Measurements from ENCODE around the gene POLG.

Gene POLG

DNA sequence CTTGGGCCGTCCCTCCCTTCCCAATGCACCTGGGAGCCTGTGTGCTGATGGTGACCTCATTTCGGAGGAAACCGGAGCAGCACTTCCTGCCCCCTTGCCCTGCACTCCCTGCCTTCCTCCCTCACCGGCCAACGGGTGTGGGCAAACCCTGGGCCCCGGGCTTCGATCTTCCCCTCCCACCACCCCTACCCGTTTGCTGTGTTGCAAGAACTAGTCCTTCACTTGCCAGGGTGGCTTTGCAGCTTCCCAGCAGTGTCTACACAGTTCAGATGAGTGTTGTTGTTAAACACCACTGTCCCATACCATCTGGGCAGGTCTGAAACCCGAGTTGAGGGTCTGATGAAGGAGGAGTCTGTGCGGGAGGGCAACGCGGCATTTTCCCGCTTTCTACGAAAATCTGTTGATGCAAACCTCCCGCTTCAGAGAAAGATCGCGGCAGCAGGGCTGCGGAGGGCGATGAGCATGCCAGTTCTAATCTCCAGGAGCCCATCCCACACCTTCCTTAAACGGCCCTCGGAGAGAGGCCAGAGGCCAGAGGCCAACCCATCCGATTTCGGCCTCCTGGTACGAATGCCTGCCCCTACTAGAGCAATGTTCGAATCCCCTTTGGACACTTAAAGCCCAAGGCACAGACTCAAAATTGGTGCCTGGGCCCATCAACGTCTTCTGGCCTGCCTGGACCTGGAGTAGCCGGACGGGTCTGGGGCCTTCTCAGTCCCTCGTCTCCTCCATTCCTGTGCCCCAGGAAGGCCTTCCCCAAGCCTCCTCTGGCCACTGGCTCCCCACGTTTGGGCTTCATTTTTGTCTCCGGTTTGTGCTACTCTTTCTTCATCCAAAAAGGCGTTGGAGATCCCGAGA lies 35.7 kb upstream of the POLG start:
- DNase-seq: no peak

- no peak for DNase-seq
Observed at GRCh38 chr15:89369341-89369947, 34.8 kb upstream of the POLG start.

DNA sequence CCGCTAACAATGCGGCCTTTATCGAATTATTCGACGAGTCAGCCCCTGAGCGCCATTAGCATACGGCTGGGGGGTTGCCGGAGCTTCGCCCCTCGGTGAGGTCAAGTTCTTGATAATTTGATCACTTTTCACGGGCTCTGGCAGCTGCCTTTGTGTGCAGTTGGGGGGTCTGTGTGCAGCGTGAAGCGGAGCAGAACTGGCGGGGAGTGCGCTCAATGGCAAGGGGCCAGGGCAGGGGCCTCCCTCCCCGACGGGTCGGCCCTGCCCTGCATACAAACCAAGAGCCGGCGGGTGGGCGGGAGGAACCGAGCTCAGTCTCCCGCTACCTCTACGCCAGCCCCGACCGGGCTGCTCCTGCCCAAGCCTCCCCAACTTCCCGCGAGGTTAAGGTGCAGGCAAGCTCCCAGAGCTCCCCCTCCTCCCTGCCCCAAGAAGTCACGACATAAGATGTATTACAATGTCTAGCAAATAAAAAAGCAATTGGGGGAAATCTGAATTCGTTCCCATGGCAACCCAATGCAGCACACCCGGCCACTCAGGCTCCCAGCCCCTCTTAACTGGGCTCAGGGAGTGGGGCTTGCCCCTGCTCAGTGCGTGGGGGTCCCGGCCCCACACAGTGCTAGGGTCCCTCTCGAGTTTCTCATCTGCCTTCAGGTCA lies 34.1 kb upstream of the POLG start:
- no peak for DNase-seq

DNA sequence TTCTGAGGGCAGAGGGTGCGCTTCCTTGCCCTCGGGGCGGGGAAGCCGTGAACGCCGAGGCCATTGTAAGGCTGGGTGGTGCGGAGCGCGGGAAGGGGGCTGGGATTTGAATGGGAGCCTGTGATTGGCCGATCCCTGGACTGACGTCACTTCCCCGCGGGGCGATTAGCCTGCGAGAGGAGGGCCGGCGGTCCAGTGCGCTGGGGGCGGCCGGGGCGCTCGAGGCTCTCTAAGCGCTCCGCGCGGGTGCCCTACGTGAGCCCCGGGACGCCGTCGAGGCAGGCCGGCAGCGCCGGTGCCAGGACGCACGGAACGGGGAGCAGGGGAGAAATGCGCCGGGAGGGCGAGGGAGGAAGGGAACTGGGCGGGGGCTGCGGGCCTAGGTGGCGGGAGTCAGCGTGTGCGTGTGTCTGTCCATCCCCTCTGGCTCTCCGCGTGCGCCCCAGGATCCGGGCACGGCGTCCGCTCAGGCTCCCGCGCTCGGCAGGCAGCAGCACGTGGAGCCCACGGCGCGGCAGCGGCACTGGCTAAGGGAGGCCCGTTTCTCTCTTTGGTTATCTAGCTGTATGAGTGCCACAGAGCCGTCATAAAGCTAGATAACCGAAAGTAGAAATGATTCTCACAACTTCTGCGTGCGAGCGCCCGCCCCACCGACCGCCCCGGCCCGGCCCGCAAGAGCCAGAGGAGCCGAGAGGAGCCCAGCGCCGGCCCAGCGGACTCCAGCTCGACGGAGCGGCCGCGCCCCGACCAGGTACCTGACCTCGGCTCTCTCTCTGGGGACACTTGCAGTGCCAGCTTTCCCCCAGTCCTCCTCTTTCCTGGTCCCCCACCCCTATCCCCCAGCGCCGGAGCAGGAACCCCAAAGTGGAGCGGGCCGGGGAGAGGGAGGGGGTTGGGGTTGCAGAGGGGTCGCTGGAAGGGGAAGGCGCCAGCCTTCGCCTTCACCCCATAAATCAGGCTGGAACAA lies 33.1 kb upstream of the POLG start:
- peak; percentile 73 to 82 for DNase-seq

DNA sequence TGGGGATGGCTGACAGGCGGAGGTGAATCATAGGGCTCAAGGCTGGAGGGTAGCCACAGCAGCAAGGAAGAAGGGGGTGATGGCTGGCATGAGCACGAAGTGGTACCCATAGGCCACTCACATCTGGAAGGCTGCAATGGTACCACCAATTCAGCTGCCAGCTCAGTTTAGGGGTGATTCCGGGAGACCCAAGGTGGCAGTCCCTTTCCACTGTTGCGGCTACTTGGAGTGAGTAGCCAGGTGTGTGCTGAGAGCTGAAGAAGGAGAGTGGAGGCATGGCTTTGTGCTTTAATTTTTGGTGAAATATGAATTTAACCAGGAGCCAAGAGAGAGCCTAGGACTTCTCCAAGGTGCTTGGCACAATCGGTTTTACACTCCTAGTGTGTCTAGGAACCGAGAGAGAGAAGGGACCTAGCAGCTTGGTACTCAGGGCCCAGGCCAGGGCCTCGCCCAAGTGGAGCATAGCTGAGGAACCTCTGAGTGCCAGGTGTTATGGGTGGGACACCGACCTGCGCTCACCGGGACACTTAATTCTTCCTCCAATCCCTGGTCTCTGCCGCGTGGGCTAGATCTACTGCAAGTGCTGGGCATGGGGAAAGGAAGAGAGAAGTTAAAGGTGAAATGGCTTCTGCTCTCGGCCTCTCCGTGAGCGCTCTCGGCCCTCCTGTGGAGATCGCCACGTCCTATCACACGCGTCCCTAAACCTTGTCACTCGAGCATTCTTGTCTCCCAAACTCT lies 32.2 kb upstream of the POLG start:
- no peak for DNase-seq

- no peak for DNase-seq
Observed at GRCh38 chr15:89365462-89366065, 30.9 kb upstream of the POLG start.

DNA sequence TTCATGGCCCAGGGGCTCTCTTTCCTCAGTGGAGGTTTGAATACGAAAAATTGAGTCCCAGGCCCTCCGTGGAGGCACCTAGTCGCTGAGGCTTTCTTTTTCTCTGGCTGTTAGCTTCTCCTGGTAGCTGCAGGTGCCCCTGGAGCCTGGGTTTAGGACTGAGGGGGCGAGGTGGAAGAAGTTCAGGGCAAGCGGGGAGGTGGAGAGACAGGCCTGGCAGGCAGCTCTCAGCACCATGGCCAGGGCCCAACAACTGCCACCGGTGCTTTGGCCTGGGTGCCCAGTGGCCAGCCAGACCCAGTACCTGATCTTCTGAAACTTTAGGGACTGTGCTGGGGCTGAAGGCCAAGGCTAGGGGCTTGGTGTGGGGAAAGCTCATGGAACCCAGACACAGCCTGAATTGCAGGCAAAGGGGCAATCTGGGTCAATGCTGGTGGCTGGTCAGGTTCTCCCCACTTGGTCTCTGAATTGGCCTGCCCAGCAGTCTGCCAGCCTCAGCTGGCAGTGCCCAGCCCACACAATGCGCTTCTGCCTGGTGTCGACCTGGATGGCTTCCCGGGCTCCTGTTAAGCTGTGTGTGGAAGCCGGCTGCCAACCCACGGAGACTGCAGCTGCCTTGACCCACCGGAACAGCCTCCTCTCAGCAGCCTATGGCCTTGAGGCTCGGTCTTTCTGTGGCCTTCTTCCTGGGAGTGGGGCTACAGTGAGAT lies 30.3 kb upstream of the POLG start:
- no peak for DNase-seq

GRCh38 chr15:89364341-89364740 lies 29.7 kb upstream of the POLG start:
- DNase-seq: no peak

DNA sequence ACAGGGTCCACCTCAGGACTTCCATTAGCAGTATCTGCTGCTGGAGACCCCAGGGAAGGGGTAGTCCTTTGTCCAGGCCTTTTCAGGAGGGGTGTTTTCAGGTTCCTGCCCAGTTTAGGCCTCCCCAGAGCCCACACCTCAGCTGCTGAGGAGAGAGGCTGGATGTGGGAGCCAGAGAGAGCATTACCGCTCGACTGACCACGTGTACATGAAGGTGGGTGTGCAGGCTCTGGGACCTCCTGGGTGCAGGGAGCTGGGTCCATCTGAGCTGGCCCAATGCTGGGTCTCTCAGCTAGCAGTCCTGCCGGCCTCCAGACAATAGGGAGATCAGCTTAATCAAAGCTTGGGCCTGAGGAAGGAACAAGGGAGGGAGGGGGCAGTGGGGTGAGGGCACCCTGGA lies 29.1 kb upstream of the POLG start:
- no peak for DNase-seq

- no peak for DNase-seq
Observed at GRCh38 chr15:89363133-89363532, 28.5 kb upstream of the POLG start.

DNA sequence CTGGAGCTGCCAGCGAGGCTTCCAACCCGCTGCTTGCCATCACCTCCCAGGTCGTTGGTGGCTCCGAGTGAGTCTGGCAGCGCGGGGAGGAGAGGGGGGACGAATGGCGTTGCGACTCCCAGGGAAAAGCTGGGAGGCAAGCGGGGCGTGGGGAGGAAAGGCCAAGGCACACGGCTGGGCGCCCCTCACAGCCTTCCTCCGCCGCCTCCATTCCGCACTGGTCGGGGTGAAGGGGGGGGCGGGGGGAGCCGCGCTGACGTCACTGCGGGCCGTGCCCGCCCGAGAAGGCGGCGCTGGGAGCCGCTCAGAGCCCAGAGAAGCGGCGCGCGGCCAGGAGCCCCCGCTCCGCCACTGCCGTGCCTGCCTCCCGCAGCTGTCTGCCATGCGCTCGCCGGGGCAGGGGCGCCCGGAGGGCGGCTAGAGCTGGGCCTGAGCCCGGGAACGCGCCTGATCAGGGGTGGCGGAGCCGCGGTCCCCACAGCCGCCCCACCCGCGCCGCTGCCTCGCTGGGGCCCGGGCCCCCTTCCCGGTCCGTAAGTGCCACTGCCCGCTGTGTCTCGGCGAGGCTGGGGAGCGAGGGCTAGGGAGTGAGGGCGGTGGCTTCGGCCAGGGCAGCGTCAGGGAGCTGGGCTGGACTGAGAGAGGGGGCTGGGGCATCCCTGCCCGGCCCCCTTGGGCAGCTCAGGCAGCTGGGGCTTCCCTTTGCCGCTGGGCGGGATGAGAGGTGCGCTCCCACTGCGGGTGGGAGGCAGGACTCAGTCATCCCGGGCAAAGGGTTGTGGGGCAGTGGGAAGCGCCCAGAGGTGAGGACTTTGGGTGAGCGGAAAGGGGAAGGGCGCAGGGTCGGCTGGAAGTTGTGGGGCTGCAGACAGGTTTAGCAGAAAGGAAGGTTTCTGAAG lies 27.8 kb upstream of the POLG start:
- DNase-seq: peak; percentile 44 to 52

DNA sequence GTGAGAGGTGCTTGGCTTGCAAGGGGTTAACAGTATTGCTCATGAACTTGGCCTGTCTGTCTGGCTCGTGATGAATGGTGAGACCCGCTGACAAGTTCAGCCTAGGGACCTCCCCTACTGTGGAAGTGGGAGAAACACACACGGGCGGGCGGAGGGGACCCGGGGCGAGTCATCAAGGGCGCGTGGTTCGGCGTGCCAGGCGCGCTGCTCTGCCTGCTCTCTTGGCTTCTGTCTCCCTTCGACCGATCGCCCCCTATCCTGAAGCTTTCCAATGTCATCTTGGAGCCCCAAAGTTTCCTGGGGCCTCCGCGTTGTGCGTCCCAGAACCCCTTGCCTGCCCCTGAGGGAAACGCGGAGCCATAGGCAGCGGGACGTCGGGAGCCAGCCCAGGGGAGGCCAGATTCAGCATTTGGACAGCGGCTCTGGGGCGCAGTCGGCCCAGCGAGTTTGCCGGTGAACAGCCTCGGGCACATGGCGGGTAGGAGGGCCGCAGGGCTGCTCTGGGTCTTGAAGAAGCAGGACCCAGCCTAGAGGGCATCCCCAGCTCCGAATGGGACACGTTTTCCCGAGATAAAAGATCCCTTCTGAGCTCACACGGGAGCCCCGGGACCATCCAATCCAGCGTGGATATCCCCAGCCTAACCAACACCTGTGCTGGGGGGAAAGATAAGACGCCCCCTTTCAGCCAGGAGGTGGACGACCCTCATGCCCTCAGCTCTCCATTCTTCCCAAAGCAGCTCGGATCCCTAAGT lies 27.0 kb upstream of the POLG start:
- DNase-seq: no peak

DNA sequence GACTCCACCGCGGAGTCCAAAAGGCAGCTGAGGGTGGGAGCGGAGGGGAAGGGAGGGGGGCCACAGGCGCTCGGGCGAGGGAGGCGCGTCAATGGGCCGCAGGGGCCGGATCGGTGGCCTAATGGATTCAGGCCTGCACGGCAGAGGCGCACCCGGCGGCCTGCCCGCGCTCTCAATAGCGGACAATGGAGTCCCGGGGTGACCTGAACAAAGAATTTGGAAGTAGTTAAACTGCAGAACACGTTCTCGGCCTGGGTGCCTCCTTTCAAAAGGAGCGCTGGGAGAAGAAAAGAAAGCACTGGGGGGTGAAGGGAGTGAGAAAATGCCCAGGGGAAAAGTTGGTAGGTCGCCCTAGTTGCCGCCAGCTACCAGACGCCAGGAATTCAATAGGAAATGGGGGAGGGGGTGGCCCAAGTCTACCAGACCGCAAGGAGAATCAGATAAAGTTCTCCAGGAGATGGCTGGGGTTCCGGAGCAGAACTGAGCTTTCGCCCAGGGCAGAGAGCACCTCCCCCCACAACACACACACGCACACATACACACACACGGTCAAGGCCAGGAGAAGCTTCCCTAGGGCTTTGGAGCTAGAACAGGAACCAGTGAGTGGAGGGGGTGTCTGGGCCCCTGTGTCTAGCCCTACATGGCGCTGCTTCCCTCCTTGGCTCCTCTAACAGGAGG lies 25.8 kb upstream of the POLG start:
- no peak for DNase-seq

DNA sequence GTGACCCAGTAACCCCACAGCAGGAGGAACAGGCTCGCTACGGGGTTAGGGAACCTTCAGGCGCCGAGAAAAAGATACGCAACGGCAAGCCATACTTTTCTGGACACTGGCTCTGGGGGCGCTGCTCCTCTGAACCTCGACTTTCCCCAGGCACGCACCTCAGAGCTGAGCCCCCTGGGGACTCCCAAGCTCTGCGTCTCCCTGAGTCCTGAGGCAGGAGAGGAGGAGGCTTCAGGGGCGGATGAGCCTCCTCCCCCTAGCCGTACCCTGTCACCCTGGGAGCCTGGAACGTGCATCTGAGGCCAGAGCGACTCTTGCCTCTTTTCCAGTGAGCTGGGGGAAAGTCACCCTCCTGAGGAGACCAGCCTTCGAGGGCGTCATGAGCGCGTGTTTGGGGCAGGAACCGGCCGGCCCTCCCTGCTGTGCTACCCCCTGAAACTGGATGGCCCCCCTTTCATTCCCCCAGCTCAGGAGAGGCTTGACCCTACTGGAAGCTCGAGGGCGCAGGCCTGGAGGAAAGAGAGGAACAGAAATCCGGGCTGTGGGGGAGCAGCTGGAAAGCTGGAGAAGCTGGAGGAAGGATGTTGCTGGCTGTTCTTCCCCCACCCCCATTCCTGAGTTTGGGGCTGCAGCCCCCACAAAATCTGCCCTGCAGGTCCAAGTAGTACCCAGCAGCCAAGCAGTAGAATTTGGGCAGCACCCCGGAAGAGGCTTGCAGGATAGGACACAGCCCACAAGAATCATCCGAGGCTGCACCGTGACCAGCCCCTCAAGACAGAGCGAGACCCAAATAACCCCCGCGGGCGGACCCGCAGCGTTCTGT lies 25.1 kb upstream of the POLG start:
- no peak for DNase-seq

DNA sequence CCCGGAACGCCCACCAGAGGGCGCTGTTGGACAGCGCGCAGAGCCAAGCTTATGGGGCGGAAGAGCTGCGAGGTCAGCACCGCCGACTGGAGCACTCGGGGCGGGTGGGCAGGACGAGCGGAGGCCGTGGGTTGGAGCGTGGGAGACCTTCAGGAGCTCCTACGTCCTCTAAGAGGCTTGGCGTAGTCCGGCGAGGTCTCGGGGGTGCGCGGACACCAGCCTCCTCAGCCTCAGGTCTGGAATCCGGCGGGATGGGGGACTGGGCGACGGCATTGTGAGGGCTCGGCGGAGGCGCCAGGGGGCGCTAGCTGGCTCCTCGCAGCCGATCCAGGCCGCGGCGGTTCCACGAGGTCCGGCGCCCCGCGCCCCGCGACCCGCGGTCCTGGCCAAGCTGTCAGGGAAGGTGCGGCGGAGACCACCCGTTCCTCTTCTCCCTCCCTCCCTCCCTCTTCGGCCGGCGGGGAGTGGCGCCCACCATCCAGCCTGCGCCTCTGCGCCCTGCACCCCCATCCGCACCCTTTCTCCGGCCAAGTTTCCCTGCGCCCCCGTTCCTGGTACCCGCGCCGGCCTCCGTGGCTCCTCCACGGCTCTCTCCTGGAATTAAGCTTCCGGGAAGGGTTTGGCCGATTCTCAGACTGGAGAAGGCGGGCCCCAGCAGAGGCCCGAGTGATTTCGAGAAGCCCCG lies 24.3 kb upstream of the POLG start:
- peak; percentile 46 to 75 for DNase-seq

DNA sequence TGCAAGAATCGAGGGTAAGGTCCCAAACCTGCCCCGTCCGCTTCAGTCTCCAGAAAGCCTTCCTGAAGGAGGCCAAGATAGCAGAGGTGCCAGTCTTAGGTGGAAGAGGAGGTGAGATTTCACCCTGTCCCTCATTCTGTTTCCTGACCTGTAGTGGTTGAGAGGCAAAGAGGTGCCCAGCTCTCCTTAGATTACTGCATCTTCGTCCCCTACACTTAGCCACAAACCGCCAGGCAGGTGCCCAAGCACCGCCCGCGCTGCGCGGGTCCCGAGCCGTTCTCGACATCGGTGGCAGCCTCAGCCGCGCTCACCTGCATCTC lies 23.8 kb upstream of the POLG start:
- DNase-seq: no peak

DNA sequence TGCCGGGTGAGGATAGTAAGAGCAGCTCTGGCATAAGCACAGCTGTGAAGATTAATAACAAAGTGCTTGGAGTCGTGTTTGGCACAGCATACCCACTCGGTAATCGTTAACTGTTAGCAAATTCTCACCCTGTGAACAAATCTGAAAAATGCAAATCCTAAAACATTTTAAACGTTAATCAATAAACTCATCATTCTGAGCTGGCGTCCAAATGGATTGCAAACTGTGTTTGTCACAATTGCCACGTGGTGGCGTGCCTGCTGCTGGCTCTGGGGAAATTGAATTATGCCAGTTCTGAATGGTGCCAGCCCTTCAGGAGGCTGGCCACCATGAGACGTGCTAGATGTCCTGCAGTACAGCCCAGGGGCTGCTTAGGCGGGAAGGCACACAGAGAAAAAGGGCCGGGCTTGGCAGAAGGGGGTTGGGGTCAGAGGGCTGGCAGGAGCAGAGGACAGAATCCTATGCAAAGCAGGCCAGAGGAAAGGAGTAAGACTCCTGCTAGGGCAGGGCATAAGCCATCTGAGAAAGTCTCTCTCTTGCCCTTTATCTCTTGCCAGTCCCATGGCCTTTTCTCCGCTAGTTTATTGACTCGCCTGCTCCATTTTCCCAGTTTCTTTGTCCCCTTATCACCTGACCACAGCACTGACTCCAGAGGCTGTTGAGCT lies 22.1 kb upstream of the POLG start:
- no peak for DNase-seq

Data from NCI-H1930 (cell line).